HUES64 (cell line): ENCODE measurements around the gene CLEC5A.
"Not testable (repeated sequence)": the region's sequence is repeated elsewhere in the genome, so short reads cannot be mapped to it uniquely, and the experiment has no call there.

Experiments used
- H3K27ac ChIP-seq: 2 replicates; pipeline ENCODE4 v1.7.0; 2013; ENCODE audit warnings: low read depth, low read length, inconsistent platforms
- H3K27me3 ChIP-seq: 2 replicates; pipeline ENCODE4 v1.6.1; 2013; ENCODE audit warnings: mild to moderate bottlenecking, low read length; ENCODE audit not compliant: insufficient read depth
- H3K36me3 ChIP-seq: 2 replicates; pipeline ENCODE4 v1.6.1; 2013; ENCODE audit warnings: mild to moderate bottlenecking, low read length; ENCODE audit not compliant: insufficient read depth
- H3K4me1 ChIP-seq: 2 replicates; pipeline ENCODE4 v1.6.1; 2013; ENCODE audit warnings: mild to moderate bottlenecking, low read length, moderate library complexity; ENCODE audit not compliant: insufficient read depth
- H3K4me3 ChIP-seq: 2 replicates; pipeline ENCODE4 v1.5.1; 2013; ENCODE audit warnings: mild to moderate bottlenecking, low read length, moderate library complexity
- H3K9ac ChIP-seq: 2 replicates; pipeline ENCODE4 v1.6.1; 2013; ENCODE audit warnings: mild to moderate bottlenecking, low read depth, low read length
- H3K9me3 ChIP-seq: 2 replicates; pipeline ENCODE4 v1.6.1; 2013; ENCODE audit warnings: low read depth, low read length; ENCODE audit not compliant: insufficient read depth
- WGBS: fragments of 150-250, 120-280 bp; methylation state at CpG from one replicate; pipeline ENCODE4 v1.1.7; 2013; ENCODE audit warnings: missing lambda C conversion rate; 5-methylcytosine and 5-hydroxymethylcytosine counted together

The CLEC5A gene

GRCh38 chr7:141906285-141906684, 40.5 kb downstream of the CLEC5A start:
- Histone ChIP-seq H3K9ac (no peak overlapping the region), H3K36me3 (no peaks in the 10 kb centered on the region), H3K27me3 (no peaks in the 10 kb centered on the region), H3K4me1 (no peaks in the 10 kb centered on the region), H3K27ac (no peak overlapping the region), H3K9me3 (no peaks in the 10 kb centered on the region), H3K4me3 (no peak overlapping the region)
- 85% methylated on average over 4 of the region's 4 CpGs for WGBS

- H3K4me3 ChIP-seq, H3K27me3 ChIP-seq, H3K36me3 ChIP-seq, H3K9me3 ChIP-seq, H3K27ac ChIP-seq, H3K9ac ChIP-seq, H3K4me1 ChIP-seq: not testable (repeated sequence)
- no CpG with 5 or more reads among the region's 3 CpGs for WGBS
These were observed 47.4 kb downstream of the CLEC5A start for GRCh38 chr7:141899366-141899765.

- Histone ChIP-seq H3K9me3 (no peaks in the 10 kb centered on the region), H3K4me1 (peaks cover 7% of the 10 kb centered on the region; the same call in 1 of the 2 replicates), H3K9ac (no peak overlapping the region), H3K27ac (no peak overlapping the region), H3K36me3 (no peaks in the 10 kb centered on the region), H3K4me3 (no peak overlapping the region), H3K27me3 (no peaks in the 10 kb centered on the region)
- 89% methylated on average over 2 of the region's 3 CpGs for WGBS
These were observed 55.4 kb downstream of the CLEC5A start for GRCh38 chr7:141891336-141891735.

GRCh38 chr7:141889321-141889720, 57.5 kb downstream of the CLEC5A start:
- Histone ChIP-seq H3K4me1 (peaks cover 6% of the 10 kb centered on the region; the same call in 1 of the 2 replicates), H3K9ac (no peak overlapping the region), H3K27ac (no peak overlapping the region), H3K9me3 (no peaks in the 10 kb centered on the region), H3K36me3 (no peaks in the 10 kb centered on the region), H3K4me3 (no peak overlapping the region), H3K27me3 (no peaks in the 10 kb centered on the region)
- WGBS, result 92% methylated on average over 1 of the region's 1 CpG

- WGBS, result 93% methylated on average over 5 of the region's 5 CpGs
- Histone ChIP-seq H3K4me3 (no peak overlapping the region), H3K27me3 (no peaks in the 10 kb centered on the region), H3K27ac (no peak overlapping the region), H3K4me1 (no peaks in the 10 kb centered on the region), H3K9me3 (no peaks in the 10 kb centered on the region), H3K36me3 (no peaks in the 10 kb centered on the region), H3K9ac (no peak overlapping the region)
These were observed 62.1 kb downstream of the CLEC5A start for GRCh38 chr7:141884539-141885225.

GRCh38 chr7:141880960-141881359, 65.8 kb downstream of the CLEC5A start:
- H3K27ac ChIP-seq, result no peak overlapping the region
- 72% methylated on average over 5 of the region's 5 CpGs for WGBS
- H3K4me1 ChIP-seq, result peaks cover 7% of the 10 kb centered on the region
- no peak overlapping the region for H3K9ac ChIP-seq
- no peaks in the 10 kb centered on the region for H3K27me3 ChIP-seq
- H3K9me3 ChIP-seq, result no peaks in the 10 kb centered on the region
- no peaks in the 10 kb centered on the region for H3K36me3 ChIP-seq
- H3K4me3 ChIP-seq, result no peak overlapping the region

GRCh38 chr7:141877365-141877764, 69.4 kb downstream of the CLEC5A start:
- peaks cover 21% of the 10 kb centered on the region for H3K4me1 ChIP-seq
- H3K36me3 ChIP-seq, result no peaks in the 10 kb centered on the region
- no peaks in the 10 kb centered on the region for H3K9me3 ChIP-seq
- 96% methylated on average over 3 of the region's 3 CpGs for WGBS
- no peak overlapping the region for H3K9ac ChIP-seq
- no peaks in the 10 kb centered on the region for H3K27me3 ChIP-seq
- no peak overlapping the region for H3K27ac ChIP-seq
- H3K4me3 ChIP-seq, result no peak overlapping the region
